Stimulated activated effector memory CD8-positive, alpha-beta T cell treated with anti-CD3 and anti-CD28 coated beads, Interleukin-12 subunit alpha, Interleukin-12 subunit beta, amount 100 ng/mL, for 72 hours (primary cell): ENCODE results near the gene DNAL4.
A peak's percentile ranks its signal among the peaks of the same experiment; 100 is the strongest.

Experiments
- ATAC-seq: fragments of 150-1000 bp; cut with Tn5 transposase; 2 replicates; pipeline ENCODE4 v1.10.0; 2021
- DNase-seq, 2 donors: peaks; one replicate each; pipeline ENCODE4 v3.0.0; 2021 to 2022; ENCODE audit warnings: low spot score in 2 of 2
- H3K27ac Mint-ChIP-seq: one replicate; pipeline ENCODE4 v1.8.0; 2022; ENCODE audit warnings: mild to moderate bottlenecking, mixed read lengths
- H3K36me3 Mint-ChIP-seq: one replicate; pipeline ENCODE4 v1.8.0; 2022; ENCODE audit warnings: mild to moderate bottlenecking, mixed read lengths
- H3K4me1 Mint-ChIP-seq: one replicate; pipeline ENCODE4 v1.8.0; 2022; ENCODE audit warnings: mixed read lengths
- H3K4me3 Mint-ChIP-seq: one replicate; pipeline ENCODE4 v1.8.0; 2022; ENCODE audit warnings: mild to moderate bottlenecking, mixed read lengths
- H3K9me3 Mint-ChIP-seq: one replicate; pipeline ENCODE4 v1.8.0; 2022; ENCODE audit warnings: mixed read lengths

Gene DNAL4

DNA sequence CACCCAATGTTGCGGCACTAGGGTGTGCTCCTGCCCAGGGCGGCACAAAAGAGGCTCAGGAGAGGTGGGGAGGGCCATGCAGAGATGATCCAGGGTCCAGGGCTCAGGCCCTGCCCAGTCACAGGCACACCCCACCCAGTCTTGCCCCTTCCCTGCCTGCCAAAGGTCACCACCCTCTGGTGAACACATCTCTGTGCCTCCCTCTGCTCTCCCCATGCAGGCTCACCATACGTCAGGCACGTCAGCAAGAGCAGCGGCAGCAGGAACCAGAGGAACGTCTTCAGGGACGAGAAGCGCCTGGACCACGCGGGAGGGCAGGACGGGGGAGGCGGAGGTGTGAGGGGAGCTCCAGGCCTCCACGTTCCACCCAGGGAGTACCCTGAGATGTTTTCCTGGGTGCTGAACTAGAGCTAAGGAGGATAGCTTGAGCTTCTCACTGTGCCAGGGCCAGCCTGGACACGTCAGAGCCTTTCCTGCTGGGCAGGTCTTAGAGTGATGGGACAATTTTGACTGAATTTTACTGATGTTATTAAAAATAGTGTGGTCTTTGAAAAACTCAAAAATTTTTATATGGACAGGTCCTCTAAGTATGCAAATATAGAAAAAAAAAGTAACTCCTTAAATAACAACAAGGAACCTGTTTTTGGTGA, 45.3 kb downstream of the DNAL4 start:
- no peak overlapping the region for H3K4me3 Mint-ChIP-seq
- no peak for ATAC-seq
- no peak for DNase-seq
- H3K36me3 Mint-ChIP-seq = peaks cover 100% of the 10 kb centered on the region
- H3K9me3 Mint-ChIP-seq = no peaks in the 10 kb centered on the region
- peaks cover 43% of the 10 kb centered on the region for H3K4me1 Mint-ChIP-seq
- peak overlapping the region; percentile 99 for H3K27ac Mint-ChIP-seq

DNA sequence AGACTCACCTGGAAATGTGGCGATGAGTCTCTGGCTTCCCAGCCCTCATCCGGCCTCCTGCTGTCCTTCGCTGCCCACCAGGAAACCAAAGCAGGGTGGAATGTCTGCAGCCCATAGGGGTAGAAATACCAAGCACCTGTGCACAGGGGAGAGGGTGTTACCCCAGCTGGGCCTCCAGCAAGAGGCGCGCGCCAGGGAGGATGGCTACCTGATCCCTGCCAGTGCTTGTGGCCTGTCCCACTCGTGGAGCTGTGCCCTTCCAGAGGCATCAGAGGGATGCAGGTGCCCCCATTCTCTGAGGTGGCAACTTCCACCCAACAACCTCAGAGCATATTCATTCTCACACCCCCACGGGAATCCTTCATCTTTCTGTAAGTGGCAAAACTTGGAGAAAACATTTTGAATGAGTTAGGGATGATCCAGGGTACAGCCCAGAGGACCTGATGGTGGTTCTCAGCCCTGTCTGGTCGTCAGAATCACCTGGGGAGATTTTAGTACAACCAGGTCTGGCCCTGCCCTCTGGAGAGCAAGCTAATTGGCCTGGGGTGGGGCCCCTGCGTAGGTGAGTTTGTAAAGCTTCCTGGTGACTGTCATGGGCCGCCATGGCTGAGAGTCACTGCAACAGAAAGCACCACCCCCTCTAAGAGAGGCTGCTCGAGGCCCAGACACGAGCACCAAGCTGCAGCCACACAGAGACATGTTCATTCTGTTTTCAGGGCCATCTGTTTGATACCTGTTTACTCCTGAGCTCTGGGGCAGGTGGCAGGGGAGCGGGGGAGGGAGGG, 48.1 kb downstream of the DNAL4 start:
- H3K27ac Mint-ChIP-seq = no peak overlapping the region
- no peak for DNase-seq
- H3K36me3 Mint-ChIP-seq = peaks cover 100% of the 10 kb centered on the region
- peaks cover 25% of the 10 kb centered on the region for H3K4me1 Mint-ChIP-seq
- ATAC-seq = no peak
- H3K4me3 Mint-ChIP-seq = no peak overlapping the region
- H3K9me3 Mint-ChIP-seq = no peaks in the 10 kb centered on the region

DNA sequence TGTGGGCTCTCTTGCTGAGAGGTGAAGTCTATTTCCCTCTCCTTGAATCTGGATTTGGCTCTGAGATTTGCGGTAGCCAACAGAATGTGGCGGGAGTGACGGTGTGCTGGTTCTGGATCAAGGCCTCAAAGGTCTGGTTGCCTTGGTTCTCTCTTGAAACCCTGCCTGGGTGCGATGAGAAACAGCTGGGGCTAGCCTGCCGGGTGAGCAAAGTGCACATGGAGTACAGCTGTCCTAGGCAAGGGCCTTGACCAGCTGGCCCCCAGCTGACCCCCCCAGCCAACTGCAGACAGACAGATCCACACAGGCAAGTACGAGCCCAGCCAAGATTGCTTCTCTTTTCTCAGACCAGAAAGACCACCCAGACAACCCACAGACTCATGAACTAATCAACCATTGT, 49.0 kb downstream of the DNAL4 start:
- H3K4me3 Mint-ChIP-seq = no peak overlapping the region
- no peak for DNase-seq
- H3K9me3 Mint-ChIP-seq = no peaks in the 10 kb centered on the region
- peak overlapping the region; percentile 37 for H3K27ac Mint-ChIP-seq
- ATAC-seq = no peak
- peaks cover 100% of the 10 kb centered on the region for H3K36me3 Mint-ChIP-seq
- peaks cover 17% of the 10 kb centered on the region for H3K4me1 Mint-ChIP-seq

DNA sequence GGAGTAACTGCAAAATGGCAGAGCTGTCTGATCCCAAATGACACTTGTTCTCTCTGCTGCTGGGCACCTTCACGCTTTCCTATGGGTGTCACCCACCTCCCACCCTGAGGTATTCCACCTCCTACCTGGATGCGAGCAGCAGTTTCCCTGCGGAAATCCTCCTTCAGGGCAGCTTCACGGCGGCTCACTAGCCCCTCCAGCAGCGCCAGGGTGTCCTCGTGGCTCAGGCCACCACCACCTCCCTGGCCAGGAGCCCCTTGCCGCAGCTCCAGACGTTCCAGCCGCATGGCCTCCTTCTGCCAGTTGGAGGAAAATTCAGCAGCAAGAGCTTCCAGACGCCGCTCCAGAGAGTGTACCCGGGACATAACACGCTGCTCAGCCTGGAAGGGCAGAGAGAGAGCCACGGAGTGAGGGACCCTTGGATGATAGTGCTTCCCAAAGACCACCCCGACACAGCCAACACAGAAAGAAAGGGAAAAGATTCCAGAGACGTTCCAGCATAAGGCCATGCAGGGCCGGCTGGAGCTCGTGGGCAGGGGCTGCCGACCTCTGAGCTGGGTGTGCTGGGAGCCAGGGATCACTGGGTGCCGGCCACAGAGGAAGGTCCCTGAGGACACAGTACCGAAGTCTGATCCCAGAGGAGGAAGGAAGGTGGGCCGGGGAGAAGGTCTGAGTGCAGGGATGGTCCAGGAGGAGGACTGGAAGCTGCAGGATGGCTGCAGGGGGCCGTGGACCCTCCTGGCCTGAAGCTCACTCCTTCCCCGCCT, 51.6 kb downstream of the DNAL4 start:
- H3K36me3 Mint-ChIP-seq = peaks cover 100% of the 10 kb centered on the region
- H3K9me3 Mint-ChIP-seq = no peaks in the 10 kb centered on the region
- H3K4me1 Mint-ChIP-seq = peaks cover 24% of the 10 kb centered on the region
- DNase-seq (no peak), ATAC-seq (no peak)
- H3K4me3 Mint-ChIP-seq = no peak overlapping the region
- peak overlapping the region; percentile 76 for H3K27ac Mint-ChIP-seq

DNA sequence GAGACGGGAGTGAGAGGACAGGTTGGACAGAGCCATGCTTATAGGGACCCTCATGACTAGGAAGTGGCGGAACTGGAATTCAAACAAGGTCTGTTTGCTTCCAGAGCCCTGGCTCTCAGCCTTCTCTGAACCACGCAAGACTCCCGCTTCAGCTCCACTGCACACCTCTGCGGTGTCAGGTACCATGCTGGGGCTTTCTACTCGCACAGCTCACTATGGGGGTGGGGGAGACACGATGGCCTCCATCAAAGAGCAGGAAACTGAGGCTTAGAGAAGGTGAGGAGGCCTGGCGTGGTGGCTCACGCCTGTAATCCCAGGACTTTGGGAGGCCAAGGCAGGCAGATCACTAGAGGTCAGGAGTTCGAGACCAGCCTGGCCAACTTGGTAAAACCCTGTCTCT, 52.4 kb downstream of the DNAL4 start:
- Mint-ChIP-seq H3K9me3 (no peaks in the 10 kb centered on the region), H3K36me3 (peaks cover 100% of the 10 kb centered on the region), H3K4me1 (peaks cover 29% of the 10 kb centered on the region), H3K27ac (peak overlapping the region; percentile 75), H3K4me3 (no peak overlapping the region)
- ATAC-seq = no peak
- no peak for DNase-seq

DNA sequence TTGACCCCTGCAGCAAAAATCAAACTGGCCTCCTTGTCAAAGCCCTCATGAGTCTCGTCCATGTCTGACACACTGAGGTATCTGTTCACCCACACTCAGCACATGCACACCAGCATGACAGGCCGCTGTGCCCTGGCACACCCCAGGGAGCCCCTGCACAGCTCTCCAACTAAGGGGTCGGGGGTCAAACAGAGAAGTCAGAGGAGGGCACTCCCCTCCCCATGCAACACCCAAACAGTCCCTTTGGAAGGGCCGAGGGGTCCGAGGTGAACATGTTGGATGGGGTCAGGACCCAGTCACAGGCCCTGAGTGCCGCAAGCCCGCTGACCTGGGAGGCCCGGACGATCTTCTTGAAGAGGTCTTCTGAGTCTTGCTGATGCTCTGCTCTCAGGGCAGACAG, 52.8 kb downstream of the DNAL4 start:
- DNase-seq (no peak), ATAC-seq (no peak)
- Mint-ChIP-seq H3K9me3 (no peaks in the 10 kb centered on the region), H3K4me1 (peaks cover 32% of the 10 kb centered on the region), H3K27ac (peak overlapping the region; percentile 75), H3K36me3 (peaks cover 100% of the 10 kb centered on the region), H3K4me3 (no peak overlapping the region)

DNA sequence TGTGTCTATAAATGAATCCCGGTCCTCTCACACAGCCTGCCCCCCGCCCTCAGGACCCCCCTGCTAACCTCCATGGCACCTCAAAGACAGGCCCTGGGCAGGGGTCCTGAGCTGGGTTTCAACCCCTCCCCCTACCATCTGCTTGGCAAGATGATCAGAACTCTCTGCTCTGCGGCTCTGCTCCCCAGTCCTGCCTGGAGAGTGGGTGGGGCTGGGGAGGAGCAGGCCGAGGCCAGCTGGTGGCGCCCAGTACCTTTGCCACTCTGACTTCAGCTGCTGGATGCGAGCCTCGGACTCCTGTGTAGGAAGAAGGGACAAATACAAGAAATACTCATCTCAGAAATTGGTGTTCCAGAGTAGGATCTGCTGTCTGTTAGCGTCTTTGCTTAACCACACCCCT, 53.2 kb downstream of the DNAL4 start:
- Mint-ChIP-seq H3K4me1 (peaks cover 36% of the 10 kb centered on the region), H3K9me3 (no peaks in the 10 kb centered on the region), H3K4me3 (no peak overlapping the region), H3K27ac (peak overlapping the region; percentile 75), H3K36me3 (peaks cover 100% of the 10 kb centered on the region)
- ATAC-seq (no peak), DNase-seq (no peak)

DNA sequence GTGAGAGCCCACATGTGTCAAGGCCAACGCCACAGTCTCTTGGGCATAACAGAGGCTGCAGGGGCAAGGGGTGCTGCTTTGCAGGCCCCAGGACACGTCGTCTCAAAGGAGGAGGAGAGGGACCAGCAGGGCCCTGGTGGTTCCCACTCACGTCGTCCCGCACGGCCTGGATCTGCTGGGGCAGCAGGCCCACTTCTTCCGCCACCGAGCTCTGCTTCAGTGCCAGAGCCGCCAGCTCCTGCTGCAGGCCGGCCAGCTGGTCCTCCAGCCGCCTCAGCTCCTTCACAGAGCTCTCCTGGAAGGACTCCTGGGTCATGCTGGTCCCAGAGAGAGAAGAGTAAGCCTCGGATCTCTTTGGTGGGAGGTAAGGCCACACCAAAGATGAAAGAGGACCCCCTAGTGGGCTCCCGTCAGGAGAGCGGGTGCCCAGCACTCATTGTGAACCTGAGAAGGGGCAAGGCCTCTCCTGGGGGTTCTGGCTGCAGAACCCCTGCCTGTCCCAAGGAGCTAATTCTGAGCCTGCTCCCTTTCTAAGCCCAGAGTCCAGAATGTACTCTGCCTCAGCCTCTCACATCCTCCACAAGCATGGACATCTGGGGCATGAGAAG, 53.7 kb downstream of the DNAL4 start:
- H3K36me3 Mint-ChIP-seq = peaks cover 100% of the 10 kb centered on the region
- ATAC-seq (no peak), DNase-seq (no peak)
- H3K9me3 Mint-ChIP-seq = no peaks in the 10 kb centered on the region
- H3K4me1 Mint-ChIP-seq = peaks cover 41% of the 10 kb centered on the region
- H3K4me3 Mint-ChIP-seq = no peak overlapping the region
- H3K27ac Mint-ChIP-seq = peak overlapping the region; percentile 76

DNA sequence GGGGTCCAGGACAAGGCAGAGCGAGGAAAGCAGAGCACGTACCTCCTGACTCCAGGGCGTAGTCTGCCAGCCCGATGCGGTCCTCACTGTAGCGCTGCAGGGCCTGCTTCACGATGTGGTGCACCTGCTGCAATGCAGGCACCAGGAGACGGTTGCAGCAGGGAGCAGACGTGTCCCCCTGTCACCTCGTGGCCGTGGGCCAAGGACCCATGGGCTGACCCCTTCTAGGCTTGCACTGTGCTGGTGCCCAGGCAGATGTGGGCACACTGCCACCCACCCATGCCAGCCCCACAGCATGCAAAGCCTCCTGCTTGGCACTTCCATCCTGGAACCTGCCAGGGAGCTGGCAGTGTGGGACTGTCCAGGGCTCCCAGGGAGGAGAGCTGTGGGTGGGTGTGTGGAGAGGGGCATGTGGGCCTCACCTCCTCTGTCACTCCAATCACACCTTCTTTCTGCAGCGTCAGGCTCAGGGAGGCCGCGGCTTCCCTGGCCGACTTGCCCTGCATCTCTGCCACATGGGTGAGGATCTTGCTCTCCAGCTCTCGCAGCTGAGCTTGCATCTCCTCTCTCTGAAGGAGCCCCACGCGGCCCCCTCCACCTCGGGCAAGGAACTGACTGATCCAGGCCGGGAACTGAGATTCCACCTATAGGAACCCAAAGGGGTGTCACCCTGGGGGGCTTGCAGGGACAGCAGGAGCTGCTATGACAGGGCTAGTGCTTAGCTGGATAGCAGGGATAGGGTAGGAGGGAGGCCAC, 54.5 kb downstream of the DNAL4 start:
- no peak for DNase-seq
- no peak for ATAC-seq
- Mint-ChIP-seq H3K4me1 (peaks cover 47% of the 10 kb centered on the region), H3K9me3 (no peaks in the 10 kb centered on the region), H3K27ac (peak overlapping the region; percentile 76), H3K36me3 (peaks cover 100% of the 10 kb centered on the region), H3K4me3 (no peak overlapping the region)

DNA sequence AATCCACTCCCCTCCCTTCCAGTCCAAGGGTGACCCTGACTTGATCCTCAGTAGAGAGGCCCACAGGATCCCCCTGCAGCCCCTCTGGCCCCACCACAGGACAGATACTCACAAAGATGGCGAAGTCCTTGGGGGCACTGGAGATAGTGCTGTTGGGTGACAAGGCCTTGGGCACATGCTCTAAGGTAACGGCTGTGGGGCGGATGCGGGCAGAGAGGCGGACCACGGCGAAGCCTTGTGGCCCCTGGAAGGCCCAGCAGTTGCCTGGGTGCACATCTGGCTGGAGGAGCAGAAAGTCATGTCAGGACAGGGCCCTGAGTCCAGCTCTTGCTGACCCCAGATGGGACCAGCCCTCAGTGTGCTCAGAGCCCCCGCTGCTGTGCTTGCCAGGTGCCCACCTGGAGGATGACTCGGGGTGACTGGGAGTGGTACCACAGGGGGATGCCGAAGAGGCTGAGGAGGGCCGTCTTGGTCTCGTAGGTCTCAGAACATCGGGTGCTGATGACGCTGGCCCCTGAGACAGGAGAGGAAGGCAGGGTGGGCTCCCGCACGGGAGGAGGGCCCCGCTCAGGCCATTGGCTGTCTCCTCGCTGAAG, 55.4 kb downstream of the DNAL4 start:
- H3K4me3 Mint-ChIP-seq = no peak overlapping the region

DNA sequence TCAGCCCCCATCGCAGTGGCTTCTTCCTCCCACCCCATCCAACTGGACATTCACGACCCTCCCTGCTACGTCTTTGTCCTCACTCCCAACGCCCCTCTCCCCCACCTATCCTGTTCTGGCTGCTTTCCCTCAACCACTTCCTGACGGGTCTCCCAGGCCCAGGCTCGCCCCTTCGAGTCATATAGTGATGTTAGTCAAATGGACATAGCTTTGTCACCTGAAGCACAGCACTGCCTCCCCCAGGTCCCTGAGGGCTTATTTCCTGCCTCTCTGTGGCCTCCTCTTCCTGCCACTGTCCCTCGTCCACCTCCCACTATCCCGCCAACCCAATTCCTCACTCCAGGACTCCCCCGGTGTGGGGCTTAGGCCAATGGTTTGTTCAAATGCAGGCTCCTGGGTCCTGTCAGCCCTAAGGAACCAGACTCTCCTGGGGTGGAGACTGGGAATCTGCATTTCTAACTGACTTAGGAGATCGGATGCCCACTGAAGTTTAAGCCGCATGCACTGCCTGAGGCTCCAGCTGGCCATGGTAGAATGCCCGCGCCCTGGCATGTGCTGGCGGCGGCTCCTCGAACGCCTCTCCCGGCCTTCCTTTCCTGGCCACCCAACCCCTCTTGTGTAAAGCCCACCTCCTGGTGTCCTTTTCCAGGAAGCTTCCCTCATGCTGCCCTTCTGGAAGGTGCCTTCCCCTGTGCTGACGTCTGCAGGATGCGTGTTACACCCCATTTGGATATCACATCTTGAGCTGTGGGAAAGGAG, 56.5 kb downstream of the DNAL4 start:
- DNase-seq = no peak

More for the DNA sequence above, 55.4 kb downstream of the DNAL4 start:
- ATAC-seq = no peak
- Mint-ChIP-seq H3K36me3 (peaks cover 100% of the 10 kb centered on the region), H3K9me3 (no peaks in the 10 kb centered on the region), H3K27ac (peak overlapping the region; percentile 93), H3K4me1 (peaks cover 56% of the 10 kb centered on the region)
- no peak for DNase-seq

DNA sequence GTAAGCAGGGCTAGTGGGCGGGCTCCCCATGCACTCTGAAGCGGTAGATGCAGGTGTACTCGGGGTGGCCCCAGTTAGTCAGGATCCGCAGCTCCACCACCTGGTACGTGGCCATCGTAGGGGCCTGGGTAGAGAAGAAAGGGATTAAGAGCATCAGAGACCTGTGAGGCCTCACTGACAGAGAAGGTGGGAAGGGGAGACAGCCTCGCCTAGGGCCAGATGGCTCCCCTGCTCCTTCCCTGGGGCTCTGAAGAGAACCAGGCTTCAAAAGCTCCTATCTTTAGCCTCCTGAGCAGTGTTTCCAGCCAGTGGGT, 57.7 kb downstream of the DNAL4 start:
- Mint-ChIP-seq H3K4me3 (no peak overlapping the region), H3K36me3 (peaks cover 100% of the 10 kb centered on the region), H3K4me1 (peaks cover 56% of the 10 kb centered on the region), H3K9me3 (no peaks in the 10 kb centered on the region), H3K27ac (peak overlapping the region; percentile 93)
- DNase-seq = no peak
- ATAC-seq = no peak

More for the DNA sequence above, 56.5 kb downstream of the DNAL4 start:
- H3K9me3 Mint-ChIP-seq = no peaks in the 10 kb centered on the region
- H3K27ac Mint-ChIP-seq = peak overlapping the region; percentile 93
- peaks cover 100% of the 10 kb centered on the region for H3K36me3 Mint-ChIP-seq
- H3K4me3 Mint-ChIP-seq = no peak overlapping the region
- peaks cover 63% of the 10 kb centered on the region for H3K4me1 Mint-ChIP-seq
- no peak for ATAC-seq

DNA sequence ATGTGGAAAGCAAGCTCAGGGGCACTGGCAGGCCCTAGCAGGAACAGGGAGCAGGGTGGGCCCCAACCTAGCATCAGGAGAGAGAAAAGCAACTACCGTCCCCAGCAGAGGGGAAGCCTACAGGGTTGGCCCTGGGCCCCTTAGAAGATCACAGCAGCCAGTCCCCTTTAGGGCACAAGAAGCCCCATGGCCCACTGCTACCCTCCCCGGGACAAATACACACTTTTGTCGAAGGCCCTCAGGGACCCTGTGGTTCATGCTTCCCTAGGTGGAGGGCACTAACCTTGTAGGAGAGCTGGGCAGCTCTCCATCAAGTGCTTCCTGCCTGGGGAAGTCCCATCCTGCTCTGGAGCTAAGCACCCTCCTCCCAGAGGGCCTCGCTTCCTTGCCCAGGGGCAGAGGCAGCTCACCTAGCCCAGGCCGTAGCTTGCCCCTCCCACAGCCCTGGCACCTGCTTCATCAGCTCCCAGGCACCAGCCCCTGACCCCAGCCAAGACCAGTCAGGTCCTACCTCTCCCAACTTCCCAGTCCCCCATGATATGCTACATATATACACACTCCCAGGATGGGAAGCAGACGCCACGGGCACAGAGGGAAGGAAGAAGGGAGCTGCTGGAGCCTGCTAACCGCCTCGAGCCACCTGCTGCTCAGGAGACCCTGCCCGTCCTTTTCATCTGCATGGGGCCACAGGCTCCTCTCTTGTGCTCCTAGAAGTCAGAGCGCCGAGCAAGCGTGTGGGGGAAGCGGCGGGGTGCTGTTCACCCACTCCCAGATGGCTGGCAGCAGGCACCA, 58.3 kb downstream of the DNAL4 start:
- Mint-ChIP-seq H3K4me1 (peaks cover 52% of the 10 kb centered on the region), H3K36me3 (peaks cover 100% of the 10 kb centered on the region), H3K27ac (peak overlapping the region; percentile 93), H3K9me3 (no peaks in the 10 kb centered on the region), H3K4me3 (no peak overlapping the region)
- ATAC-seq (no peak), DNase-seq (no peak)
